GM21529 (cell line): ENCODE measurements around the gene TBXT.
A peak's percentile ranks its signal among the peaks of the same experiment; 100 is the strongest.

Experiments
- ATAC-seq: cut with Tn5 transposase; IDR thresholded peaks from one replicate; pipeline ENCODE4 v1.9.1; 2021; ENCODE audit not compliant: unreplicated experiment

Gene TBXT

GRCh38 chr6:166121726-166122125, 45.9 kb downstream of the TBXT start:
- ATAC-seq, result no peak

GRCh38 chr6:166119116-166119911, 48.3 kb downstream of the TBXT start:
- no peak for ATAC-seq

GRCh38 chr6:166115609-166116008, 52.0 kb downstream of the TBXT start:
- no peak for ATAC-seq

GRCh38 chr6:166112580-166112979, 55.1 kb downstream of the TBXT start:
- no peak for ATAC-seq

- peak; percentile 44 for ATAC-seq
Measured at GRCh38 chr6:166109608-166110007, 58.0 kb downstream of the TBXT start.
